GM19193 (cell line): ENCODE results near the gene DNAJC4.

ENCODE experiments used
- POLR2A ChIP-seq: IDR thresholded peaks from 4 replicates; pipeline ENCODE4 v1.6.1; 2011; ENCODE audit not compliant: insufficient read depth, insufficient read length; ENCODE audit errors: extremely low read depth

DNAJC4 gene

DNA sequence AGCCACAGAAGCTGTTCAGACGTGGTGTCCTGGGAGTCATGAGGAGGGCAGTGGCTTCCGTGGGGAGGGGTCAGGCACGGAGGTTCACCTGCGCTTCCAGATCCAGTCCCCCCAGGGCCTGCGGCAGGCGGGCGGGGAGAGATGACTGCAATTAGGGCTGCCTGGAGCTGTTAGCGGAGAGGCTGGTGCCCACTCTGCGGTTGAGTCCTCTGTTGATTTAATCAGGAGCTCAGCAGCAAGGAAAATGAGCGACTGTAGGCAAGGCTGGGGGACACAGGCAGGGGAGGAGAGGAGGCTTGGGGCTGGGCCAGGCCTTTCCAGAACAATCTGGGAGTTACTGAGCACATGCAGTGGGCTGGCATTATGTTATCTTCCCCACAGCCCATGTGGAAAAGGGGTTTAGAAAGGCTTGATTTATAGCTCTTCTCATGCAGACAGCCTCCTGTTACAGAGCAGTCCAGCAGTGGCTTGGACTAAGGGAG, 34.1 kb downstream of the DNAJC4 start:
- TF ChIP-seq POLR2A: no peak

DNA sequence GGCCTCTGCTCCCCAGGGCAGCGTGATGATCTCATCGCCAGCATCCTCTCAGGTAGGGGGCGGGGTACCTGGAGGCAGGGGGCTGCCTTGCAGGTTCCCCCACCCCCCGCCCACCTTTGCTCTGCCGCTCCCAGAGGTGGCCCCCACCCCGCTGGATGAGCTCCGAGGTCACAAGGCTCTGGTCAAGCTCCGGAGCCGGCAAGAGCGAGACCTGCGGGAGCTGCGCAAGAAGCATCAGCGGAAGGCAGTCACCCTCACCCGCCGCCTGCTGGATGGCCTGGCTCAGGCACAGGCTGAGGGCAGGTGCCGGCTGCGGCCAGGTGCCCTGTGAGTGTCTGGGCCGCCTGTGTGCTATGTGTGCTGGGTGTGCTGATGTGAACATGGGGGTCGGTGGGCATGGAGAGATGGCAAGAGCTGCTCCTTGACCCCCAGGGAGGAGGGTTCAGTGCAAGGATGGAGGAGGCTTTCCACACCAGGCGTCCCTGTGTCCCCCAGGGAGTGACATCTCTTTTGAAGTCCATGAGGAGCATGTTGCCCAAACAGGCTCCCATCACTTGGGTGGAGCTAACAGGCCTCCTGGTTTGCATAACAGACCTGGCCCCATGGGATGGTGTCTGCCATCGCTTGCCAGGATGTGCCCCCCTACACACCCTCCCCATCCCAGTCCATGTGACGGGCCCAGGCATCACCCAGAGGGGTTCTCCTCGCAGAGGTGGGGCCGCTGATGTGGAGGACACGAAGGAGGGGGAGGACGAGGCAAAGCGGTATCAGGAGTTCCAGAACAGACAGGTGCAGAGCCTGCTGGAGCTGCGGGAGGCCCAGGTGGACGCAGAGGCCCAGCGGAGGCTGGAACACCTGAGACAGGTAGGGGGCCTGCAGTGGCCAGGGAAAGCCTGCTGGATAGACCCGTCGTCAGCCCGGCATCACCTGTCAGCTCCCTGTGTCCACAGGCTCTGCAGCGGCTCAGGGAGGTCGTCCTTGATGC, 35.1 kb downstream of the DNAJC4 start:
- TF ChIP-seq POLR2A: no peak

DNA sequence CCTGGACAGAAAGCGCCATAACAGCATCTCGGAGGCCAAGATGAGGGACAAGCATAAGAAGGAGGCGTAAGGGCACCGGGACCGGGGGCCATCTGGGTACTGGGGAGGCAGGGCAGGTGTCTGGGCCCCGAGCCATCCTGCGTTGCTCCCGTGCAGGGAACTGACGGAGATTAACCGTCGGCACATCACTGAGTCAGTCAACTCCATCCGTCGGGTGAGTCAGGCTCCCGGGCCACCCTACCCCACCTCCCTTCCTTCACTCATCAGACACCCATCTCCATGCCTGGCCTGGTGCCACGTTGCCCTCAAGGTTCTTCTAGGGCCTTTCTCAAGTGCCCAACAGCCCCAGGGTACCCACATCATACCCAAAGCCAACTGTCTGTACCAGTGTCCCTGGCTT, 36.0 kb downstream of the DNAJC4 start:
- TF ChIP-seq POLR2A: no peak

DNA sequence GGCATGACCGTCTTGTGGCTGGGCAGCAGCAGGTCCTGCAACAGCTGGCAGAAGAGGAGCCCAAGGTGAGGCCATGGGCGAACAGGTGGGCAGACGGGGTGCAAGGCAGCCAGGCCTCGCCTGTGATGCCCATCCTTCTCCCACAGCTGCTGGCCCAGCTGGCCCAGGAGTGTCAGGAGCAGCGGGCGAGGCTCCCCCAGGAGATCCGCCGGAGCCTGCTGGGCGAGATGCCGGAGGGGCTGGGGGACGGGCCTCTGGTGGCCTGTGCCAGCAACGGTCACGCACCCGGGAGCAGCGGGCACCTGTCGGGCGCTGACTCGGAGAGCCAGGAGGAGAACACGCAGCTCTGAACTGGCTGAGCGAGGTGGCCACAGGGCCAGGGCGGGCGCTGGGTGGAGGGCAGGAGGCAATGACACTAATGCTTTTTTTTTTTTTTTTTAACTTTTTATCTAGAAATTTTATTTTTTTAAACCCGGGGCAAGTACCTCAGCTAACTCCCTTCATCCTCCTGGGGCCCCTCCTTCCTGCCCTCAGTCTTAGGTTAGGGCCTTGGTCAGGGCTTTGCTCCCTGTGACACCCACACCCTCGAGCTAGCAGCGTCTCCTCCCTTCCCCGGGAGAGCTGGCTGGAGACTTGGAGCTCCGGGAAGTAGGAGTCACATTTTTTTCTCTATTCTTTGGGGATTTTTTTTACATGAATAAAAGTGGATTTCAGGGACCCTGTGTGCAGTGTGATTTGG, 37.0 kb downstream of the DNAJC4 start:
- no peak for TF ChIP-seq POLR2A

DNA sequence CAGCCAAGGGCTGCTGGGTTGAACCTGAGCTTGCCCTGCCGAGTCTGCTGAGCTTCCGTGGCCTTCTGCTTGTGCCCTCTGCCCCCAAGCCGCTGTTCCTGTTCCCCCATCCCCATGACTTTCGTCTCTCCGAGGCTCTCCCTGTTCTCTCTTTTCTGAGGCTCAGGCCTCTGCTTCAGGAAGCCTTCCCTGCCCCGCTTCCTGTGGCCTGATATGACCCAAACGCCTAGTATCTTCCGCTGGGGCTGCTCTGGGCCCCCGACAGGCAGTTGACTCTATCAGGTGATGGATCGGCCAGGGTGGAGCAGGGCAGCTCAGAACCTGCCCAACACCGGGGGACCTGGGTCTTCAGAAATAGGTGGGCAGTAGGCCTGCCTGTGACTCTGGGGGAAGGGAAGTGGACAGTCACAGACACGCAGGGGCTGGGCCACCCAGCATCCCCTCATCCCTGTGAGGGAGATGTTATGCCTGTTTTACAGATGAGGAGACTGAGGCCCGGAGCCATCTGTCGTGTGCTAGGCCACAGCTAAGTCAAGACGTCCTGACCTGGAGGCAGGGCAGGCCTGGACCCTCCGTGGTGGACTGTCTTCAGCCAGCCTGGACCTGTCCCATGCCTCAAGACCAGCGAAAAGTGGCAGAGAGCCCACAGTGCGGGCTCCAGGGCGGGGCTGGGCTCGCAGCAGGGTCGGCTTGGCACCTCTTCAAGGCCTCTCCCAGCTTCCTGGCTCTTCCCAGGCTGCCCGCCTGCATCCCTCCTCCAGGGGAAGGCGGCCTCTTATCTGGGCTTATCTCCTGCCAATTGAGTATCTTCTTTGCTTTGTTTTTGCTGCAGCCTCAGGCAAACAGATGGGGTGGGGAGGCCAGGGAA, 37.9 kb downstream of the DNAJC4 start:
- TF ChIP-seq POLR2A: no peak

DNA sequence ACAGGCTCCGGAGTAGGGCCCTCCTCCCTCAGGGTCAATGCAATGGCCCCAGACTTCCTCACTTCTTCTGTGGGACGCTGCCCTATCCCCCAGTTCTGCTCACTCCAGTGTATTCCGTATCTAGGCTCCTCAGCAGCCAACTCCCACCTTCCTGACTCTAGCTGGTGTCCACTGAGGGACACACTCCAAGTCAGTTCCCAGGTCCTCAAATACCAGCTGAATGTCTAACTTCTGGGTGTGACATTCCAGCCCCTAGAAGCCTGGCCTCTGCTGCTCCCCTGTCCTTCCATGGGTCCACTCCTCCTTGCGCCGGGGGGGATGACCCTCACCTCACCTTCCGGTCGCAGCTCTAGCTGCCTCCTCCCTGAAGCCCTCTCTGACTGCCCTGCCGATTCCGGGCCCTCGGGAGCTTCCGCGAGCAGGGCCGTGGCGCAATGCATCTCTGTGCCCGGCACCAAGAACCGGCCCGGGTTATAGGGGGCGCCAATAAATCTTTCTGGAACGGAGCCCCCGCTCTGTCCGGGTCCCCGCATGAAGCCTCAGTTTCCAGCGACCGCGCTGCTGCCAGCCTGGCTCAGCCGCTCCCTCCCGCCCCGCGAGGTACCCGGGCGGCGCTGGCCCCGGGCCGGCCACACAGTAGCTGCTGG, 38.7 kb downstream of the DNAJC4 start:
- TF ChIP-seq POLR2A: no peak

DNA sequence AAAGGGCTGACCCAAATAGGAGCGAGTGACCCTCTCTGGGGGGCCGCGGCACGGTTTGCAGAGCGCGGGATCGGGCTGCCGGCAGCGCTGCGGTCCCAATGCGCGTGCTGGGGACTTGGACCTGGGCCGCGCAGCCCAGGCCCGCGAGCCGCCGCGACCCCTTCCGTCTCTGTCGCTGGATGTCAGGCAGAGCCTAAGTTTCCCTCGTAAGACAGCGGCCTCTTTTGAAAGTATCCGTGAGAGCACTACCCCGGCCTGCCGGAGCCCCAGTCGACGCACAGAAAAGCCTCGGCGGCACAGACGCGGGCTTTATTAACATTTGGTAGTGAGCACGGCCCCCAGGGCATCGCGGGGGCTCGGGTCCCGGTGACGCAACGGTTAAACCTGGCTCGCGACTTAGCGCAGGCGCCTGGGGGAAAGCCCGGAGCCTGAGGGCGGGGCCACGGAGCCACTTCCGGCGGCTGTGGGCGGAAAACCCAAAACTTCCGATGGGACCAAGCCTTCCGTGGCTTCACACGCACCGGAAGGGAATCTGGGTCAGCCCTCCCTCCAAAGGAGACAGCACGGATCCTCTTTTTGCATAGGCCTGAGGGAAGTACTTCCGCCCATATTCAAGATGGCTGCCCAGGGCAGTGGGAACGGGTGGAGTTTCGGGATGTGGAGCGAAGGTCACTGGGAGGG, 39.3 kb downstream of the DNAJC4 start:
- peak; percentile 63 for TF ChIP-seq POLR2A

DNA sequence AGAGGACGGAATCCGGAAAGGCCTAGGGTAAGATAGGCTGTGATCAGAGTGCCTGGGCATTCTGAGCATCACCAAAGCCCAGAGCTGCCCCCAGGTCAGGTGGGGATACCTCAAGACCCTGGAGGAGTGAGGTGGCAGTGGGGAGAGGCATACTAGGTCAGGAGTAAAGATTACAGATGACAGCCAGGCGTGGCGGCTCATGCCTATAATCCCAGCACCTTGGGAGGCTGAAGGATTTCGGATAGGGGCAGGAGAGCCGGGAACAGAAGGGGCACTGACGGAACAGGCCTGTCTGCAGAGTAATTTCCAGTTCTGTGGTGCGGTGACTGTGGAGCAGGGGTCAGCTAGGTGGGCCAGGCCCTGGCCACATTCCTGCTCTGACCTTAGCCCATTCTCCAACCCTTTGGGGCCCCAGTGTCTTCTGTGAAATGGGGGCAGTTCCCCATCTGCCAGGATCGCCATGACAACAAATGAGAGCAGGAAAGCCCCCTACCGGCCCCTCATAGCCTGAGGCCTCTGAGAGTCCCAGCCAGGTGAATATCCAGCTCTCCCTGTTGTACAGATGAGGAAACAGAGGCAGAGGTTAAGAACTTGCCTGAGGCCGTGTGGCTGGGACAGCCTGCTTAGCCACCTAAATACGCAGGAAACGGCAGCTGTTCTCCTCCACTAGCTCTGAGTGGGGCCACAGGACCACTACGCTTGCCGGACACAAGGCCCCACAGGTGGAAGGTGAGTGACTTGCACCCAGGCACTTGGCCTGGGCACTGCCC, 44.9 kb downstream of the DNAJC4 start:
- no peak for TF ChIP-seq POLR2A

DNA sequence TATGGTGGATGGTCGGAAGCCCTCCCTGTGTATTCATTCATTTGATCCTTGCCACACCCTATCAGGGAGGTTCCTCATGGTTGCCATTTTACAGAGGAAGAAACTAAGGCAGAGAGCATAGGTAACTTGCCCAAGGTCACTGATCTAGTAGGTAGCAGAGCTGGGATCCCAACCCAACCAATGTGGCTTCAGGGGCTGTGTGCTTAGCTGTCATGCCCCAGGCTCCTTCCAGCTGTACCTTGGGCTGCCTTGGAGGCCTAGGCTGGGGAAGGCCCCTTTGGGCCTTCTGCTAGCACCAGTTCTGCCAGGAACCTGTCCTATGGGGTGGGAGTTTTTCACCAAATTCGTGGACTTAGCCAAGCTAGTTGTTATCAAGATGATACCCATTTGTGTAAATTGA, 45.5 kb downstream of the DNAJC4 start:
- no peak for TF ChIP-seq POLR2A

DNA sequence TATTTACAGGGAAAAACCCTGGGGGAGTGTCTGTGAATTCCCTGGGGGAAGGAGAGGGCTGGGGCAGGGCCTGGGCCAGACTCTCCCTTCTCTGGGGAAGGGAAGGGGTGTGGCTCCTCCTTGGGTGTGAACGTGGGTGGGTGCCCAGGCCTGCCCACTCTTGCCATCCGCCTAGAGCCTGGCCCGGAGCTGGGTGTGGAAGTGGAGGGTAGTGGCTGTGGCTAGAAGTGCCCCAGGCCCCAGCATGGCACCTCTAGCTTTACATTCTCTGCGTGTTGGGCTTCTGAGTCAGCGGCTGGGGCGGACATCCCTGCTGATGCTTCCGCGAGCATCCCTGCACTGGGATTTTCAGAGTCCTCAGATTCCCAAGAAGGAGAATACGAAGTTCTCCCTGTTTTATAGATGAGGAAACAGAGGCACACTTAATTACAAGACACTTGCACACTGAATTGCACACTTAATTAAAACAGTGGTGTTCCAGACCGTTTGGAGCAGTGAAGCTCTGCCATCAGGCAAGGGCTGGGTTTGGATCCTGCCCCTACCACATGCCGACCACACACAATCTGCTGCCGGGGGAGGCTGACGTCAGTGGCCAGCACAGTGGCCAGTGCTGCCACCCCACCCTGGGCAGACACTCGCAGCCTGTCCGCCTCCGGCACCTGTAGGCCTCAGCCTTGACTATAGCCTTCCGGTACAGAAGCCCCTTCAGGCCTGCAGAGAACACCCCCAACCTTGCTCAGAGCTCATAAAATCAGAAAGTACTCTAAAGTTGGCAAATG, 46.5 kb downstream of the DNAJC4 start:
- no peak for TF ChIP-seq POLR2A

DNA sequence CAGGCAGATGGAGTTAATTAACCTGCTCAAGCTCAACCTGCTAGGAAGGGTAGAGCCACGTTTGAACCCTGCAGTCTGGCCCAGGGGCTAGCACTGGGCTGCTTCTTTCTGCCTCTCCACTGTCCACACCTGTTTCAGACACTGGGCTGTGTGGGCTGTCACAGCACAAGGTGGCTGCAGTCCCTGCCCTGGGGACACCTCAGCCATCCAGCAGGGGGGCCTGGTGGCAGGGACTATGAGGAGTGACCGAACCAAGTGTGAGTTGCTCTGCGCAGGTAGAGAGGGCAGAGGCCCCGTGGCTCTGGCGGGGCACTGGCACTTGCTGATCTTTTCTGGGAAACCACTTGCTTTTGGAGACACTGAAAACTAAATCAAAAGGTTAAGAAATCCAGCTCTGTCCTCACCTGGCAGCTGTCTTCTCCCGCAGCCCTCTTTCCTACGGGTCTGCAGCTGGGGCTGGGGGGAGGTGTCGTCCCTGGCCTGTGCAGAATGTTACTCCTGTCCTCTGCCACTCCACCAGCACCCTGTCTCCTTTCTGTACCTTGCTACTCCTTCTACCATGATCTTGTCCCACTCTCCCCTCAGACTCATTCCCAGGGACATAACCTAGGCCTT, 48.3 kb downstream of the DNAJC4 start:
- TF ChIP-seq POLR2A: no peak
